Mesenteric fat pad (tissue), 1 donor: Measurements from ENCODE around the gene SORL1. TPM values are rescaled to one million over a fixed set of nuclear protein-coding genes. Genes with fewer than 3 reads are reported as not detected.

ENCODE experiments used
- DNase-seq: peaks from one replicate; pipeline ENCODE4 v3.0.0-alpha.2; 2020; ENCODE audit warnings: low spot score
- total RNA-seq: library from RNA; stranded (reverse); fragmentation: NEBNext Ultra II Directional; extraction: Animal tissue kit (Norgen Biotek cat#: 25700); gene quantifications from one replicate; pipeline ENCODE4 v1.2.1, GENCODE V29; 2021
- donor health status: DM: yes; HTN: yes; CAD: no.

The SORL1 gene
- total RNA-seq, 1 donor from 2014 or later: 31.8 TPM

DNA sequence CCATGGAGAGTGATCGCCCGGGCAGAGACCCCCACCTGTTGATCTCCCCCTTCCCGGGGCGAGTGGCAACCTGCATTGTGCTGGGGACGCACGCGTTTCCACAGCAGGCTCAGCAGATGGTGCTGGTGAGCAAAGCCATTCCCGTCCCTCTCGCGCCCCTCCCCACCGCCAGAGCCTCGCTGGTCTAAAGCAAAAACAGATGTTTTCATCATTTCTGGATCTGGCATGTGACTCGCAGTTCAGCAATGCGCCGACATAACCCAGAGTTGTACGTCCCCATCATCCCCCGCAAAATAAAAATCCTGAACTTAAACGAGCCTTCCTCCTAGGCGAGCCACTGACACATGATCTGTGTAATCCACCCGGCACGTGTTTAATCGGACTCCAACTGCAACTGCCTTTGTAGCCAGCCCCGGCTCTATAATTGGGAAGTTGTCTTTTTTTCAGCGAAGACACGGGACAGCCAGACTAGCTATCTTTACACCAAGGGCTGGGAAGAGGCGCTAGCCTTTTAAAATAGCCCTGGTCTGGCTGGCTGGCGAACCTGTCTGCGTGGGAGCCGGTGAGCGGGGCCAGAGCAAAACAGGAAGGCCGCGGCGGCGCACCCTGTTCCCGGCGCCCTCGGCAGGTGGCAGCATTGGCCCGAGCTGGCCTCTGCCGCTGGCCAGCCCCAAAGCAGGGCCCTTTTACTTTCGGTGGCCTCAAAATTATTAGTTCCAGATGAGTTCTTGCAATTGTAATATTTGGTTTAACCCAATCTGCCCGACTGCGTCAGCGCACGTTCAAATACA lies 203.6 kb downstream of the SORL1 start:
- peak; percentile 96 for DNase-seq

DNA sequence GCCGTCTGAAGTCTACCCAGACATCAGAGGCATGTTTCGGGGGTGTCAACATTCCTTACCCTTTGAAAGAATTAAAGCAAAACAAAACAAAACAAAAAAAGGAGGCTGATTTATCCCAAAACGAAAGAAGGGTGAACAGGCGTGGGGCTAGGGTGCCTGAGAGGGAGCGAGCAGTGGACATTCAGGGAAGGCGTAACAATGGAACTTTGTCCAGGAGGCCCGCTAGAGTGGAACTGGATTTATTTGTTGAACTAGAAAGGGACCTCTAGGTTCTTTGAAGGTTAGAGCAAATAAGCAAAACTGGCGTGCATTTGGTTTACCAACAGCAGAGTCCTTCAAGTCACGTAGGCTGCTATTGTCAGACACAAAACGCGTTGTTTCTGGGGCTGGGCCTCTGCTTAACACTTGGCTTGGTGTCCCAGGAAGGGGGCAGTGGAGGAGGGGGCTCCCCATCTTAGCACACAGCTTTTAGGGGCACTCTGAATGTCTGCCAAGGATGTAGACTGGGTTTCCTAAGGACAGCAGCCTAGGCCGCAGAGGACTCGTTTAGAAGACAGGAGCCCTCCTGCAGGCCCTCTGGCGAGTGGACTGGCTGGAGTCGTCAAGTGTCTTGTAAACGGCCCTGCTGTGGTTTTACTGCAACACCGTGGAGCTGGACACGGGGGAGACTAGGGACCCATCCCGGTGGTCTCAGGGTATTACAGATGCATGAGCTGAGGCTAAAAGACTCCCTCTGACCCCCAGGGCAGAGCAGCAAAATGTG lies 204.4 kb downstream of the SORL1 start:
- DNase-seq: no peak

DNA sequence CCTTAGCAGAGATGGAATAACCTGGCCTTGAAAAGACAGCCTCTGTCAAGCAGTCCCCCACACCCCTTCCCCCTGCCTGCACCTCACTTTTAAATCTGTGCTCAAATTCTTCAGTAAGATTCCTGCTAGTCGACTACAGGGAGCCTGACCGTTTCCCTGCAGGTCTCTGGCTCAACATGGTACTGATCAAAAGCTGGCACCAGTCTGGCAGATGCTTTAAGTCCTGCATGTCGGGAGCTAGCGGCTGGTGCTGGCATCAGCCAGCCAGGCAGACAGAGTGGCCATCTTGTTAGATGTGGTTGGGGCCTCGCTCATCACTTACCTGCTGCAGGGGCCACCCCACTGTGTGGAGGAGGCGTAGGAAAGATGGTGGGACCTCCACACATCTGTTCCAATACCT lies 205.0 kb downstream of the SORL1 start:
- DNase-seq: no peak

DNA sequence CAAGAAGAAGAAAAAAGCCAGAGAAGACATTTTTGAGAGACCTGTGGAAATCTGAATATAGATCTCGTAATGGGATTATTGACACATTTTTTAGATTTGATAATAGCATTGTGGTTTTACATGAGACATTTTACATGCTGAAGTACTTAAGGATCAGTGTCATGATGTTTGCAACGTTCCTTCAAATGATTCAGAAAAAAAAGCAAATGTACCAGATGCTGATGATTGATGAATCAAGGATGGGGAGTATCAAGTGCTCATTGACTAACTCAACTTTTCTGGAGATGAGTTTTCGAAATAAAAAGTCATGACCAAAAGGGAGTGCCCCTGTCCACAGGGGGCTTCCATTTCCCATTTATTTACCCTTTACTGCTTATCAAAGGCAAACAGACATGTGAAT lies 207.7 kb downstream of the SORL1 start:
- DNase-seq: no peak

DNA sequence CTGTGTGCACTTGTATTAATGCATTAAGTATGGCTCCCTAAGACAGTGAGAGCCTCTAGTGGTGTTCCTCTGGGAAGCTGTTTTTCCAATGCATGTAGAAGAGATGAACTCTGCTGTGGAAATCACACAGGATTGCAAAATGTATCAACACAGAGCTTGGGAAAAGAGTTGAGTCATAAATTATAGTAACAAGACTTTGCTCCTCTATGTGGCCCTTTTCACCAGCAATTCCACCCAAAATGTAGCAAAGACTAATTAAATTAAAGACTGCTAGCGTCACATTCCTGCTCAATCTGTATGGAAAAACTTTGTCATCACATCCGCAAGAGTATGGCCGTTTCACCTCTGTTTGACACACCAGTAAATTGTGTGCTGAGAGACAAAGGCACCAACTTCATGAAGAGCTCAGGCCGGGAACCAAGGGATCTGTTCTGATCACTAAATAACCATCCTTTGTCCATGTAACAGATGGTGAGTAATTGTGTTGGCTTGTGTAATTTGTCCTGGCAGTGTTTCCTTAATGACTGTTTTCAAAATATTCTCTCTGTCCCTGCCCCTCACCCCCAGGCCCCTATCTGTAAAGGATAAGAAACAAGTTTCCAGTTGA lies 209.9 kb downstream of the SORL1 start:
- DNase-seq: no peak

DNA sequence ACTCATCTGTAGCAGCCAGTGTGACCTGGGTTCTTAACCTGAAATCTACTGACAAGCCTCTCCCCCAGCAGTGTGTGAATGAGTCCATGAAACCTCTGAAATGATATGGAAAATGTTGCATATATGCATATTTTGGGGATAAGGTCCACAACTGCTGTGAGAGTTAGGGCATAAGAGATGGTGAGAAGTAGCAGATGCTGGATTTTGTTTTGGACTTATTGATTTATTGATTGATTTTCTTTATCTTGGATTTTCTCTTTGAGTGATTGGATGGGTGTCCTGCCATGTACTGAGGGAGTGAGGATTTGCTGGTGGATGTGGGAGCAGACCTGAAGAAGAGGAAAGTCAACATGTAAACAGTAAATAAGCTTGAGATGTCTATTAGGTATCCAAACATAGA lies 212.0 kb downstream of the SORL1 start:
- no peak for DNase-seq

DNA sequence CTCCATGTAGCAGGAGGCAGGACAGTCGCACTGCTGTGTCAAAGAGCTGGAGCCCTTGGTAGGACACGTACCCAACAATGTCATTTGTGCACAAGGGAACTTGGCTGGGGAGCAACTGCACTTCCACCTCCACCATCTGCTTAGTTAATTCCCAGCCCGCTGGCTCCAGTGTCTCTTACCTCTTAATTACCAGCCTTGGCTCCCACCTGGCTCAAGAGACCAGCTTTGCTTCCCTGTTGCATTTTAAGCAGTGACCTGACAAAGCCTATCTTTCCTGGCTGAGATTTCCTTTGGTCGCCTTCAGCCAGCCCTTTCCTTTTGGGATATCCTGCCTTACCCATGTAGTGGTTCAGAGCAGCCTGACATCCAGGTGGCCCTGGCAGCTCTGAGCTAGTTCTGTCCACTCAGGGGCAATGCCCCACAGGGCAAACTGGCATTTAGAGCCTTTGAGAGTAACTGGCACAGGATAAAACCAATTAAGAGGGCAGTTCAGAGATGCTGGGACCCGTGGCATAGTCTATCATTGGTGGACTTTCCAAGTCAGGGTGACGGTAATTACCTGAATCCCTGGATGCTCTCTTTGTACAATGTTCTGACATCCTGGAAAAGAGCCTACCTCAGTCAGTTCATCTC lies 213.2 kb downstream of the SORL1 start:
- DNase-seq: no peak

DNA sequence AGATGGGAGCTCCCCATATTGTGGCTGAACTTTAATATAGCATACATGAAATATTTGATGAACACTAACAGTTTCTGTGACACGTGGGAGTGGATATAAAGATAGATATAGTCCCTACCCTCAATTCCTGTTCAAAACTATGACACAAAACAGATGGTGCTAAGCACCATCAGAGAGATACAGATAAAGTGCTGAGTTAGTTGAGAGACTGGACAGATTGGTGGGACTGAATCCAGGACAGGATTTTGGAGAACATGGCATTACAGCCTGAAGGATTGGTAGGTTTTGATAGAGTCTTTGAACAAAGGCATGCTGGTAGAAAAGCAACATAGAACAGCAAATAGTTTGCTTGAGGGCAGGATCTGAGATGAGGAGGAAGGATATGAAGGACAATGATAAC lies 215.7 kb downstream of the SORL1 start:
- DNase-seq: no peak

DNA sequence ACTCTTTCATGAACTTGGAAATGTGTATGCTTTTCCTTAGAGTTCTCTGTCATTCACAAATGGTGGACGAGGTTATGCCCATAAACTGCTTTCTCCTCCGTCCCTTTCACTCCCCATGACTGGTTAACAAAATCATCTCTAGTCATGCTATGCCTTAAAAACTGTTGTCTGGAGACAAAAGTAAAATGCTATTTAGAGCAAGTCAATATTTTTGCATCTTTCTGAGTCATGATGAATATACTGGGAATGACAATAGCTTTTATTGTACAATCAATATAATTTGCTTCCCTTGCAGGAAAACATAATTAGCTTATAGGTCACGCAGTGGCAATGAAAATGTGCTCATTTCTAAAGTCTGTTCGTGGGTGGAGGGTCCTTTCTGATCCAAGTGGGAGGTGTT lies 217.3 kb downstream of the SORL1 start:
- DNase-seq: no peak

DNA sequence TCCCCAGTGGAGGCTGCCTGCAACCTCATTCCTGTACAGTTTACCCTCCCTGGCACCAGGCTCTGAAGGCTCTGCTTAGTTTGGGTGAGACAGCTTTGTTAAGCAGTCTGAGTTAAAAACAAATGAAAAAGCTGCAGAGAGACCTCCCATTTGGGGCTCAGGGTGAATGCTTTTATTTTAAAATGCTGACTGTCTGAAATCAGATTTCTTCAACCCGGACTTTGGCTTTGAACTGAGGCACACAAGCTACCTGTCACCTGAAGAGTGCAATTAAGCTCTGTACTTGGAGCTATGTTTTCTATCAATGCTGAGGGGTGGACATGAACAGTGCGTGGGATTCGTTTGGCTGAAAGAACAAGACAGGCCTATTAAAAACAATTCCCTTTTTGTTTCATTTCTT lies 218.2 kb downstream of the SORL1 start:
- DNase-seq: no peak

DNA sequence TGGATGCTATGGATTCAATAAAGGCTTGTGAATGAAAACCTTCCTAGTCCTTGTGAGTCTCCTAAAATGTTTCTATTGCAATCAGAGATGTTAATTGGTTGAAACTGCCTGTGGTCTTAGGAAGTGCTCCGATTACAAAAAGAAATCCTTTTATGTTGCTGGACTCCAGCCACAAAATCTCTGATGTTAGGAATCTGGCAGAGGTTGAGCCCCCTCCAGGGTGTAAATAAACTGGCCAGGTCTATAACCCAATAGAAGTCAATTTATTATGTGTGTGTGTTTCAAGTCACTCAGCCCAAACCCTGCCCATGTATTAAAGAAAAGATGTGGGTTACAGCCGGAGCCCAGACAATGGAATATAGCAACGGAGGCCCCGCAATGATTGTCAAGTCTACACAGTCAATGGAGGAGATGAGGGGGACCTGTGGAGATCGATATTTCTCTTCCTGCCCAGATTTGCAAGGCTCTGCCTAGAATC lies 218.7 kb downstream of the SORL1 start:
- DNase-seq: no peak

DNA sequence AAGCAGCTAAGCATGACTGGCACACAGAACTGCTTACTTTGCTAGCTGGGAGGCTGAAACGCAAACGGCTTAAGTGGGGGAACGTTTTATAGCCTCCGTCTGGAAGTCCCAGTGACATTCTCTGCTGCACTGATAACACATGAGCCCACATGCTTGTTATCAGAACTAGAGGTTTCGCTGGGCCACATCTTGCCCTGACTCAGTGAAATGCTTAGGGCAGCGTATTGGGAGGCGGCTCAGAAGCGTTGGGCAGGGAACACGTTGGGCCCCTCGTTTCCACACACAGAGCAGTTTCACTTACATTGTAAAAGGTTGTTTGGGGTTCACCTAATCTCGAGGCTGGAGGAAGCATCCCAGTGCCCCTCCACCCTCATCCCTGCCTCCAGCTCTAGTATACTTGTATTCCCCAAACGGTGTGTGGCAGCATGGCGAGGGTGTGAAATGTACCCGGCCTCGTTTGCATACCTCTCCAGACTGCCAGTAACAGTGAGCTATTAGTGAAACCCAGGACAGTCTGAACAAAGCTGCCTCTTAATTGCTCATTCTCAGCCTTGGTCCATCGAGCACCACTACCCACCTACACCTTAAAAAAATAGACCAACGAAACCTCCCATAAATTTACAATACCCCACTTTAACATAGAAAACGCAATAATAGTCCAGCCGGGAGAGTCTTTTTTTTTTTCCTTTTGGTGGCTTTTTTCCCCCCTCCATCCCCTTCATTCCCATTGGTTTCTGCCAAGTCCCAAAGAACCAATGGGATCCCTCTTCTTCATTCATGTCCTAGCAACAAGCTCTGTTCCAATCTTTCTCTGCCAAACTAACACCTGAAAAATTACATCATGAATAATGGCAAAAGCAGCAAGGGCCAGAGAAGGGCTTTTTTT lies 219.4 kb downstream of the SORL1 start:
- no peak for DNase-seq

DNA sequence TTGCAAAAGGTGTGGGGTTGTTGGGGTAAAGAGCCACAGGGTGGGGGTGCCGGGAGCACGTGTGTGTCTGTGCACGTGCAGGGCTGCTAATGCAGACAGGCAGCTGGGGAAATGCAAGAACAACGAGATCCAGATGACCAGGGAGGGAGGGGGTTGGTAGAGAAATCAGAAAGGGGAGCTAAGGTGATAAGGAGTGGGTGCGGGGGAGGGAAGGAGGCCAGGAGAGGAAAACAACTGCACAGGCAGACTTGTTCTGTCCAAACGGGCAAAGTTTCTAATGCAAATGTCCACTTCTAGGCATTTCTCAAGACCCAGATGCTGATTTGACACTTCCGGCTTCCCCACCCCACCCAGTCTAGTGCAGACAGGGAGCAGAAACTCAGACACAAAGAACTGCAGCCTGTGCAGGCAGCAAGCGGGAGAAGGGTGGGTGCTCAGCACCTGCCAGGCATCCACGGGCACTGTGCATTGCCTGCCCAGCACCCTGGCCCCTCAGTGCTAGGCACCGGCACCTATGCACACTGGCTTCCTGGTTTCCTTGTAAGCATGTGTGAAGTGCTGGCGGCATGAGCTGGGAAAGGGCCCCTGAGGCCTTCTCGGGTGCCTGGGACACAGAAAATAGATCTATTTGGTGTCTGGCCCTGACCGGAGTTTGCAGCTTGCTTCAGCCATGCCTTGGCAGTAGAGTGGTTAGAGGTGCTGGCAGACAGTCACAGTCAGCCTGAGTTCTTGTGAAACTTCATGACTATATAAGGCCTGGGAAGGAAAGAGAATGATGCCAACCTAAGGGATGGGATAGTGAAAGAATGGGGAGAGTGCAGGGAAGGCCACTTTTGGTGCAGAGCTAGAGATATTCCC lies 220.7 kb downstream of the SORL1 start:
- DNase-seq: no peak

DNA sequence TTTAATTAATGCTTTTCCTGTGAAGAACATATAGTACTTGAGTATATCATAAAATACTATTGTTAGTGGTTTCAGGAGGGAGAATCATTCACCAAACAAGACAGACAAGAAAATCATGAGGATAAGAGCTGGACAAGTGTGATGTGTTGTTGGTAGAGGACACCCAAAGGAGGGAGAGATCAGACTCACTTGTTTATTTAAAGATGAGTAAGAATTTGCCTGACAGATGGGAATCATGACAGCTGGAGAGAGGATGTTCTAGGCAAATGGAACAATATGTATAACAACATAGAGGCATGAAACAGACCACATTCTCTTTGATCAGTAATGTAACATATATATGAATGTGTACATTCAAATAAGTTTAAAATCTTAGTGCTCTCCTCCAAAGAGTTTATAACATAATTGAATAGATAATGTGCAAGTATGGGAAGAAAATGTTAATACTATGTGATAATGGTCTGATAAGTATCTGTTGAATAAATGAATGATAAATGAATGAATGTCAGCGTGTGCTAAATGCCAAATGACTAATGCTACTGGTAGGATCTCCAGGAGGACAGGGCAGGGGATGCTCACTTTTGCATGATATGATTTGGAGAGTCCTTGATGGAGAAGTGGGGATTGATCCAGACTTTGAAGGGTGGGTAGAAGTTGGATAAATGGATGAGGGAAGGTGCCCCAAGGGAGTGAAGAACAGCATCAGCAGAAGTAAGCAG lies 229.6 kb downstream of the SORL1 start:
- no peak for DNase-seq

Other genes starting within 250 kb of the SORL1 start
- 20.7 TPM for gene SC5D, start 159.5 kb upstream of the SORL1 start, total RNA-seq